Fibroblast of skin of left biceps (primary cell): ENCODE measurements around the gene ARL8A.
"Not testable (repeated sequence)": the region's sequence is repeated elsewhere in the genome, so short reads cannot be mapped to it uniquely, and the experiment has no call there.

Experiments
- DNase-seq, 2 experiments: peaks; one replicate each; pipeline ENCODE4 v3.0.0-alpha.2; 2013; ENCODE audit warnings: low read depth in 2 of 2

Gene ARL8A

GRCh38 chr1:202112859-202113689 lies 31.5 kb downstream of the ARL8A start:
- no peak for DNase-seq

GRCh38 chr1:202111589-202111988 lies 32.9 kb downstream of the ARL8A start:
- DNase-seq = not testable (repeated sequence)

GRCh38 chr1:202110977-202111376 lies 33.6 kb downstream of the ARL8A start:
- DNase-seq = no peak

GRCh38 chr1:202107801-202108731 lies 36.5 kb downstream of the ARL8A start:
- no peak for DNase-seq

GRCh38 chr1:202107321-202107761 lies 37.2 kb downstream of the ARL8A start:
- DNase-seq = no peak

GRCh38 chr1:202106340-202107254 lies 37.9 kb downstream of the ARL8A start:
- DNase-seq = no peak

GRCh38 chr1:202105571-202106339 lies 38.8 kb downstream of the ARL8A start:
- no peak for DNase-seq

- no peak for DNase-seq
Observed at GRCh38 chr1:202104073-202104472, 40.5 kb downstream of the ARL8A start.

- DNase-seq = no peak
Observed at GRCh38 chr1:202101184-202101583, 43.4 kb downstream of the ARL8A start.

GRCh38 chr1:202093858-202094257 lies 50.7 kb downstream of the ARL8A start:
- no peak for DNase-seq

GRCh38 chr1:202090994-202091393 lies 53.5 kb downstream of the ARL8A start:
- no peak for DNase-seq

- DNase-seq = no peak
Observed at GRCh38 chr1:202088206-202088605, 56.3 kb downstream of the ARL8A start.

GRCh38 chr1:202086579-202087350 lies 57.8 kb downstream of the ARL8A start:
- no peak for DNase-seq

- no peak for DNase-seq
Observed at GRCh38 chr1:202085682-202086373, 58.7 kb downstream of the ARL8A start.

GRCh38 chr1:202084791-202085681 lies 59.5 kb downstream of the ARL8A start:
- DNase-seq = no peak
